HG03280 (cell line): ENCODE measurements around the gene TEX264.
"Not testable (repeated sequence)": the region's sequence is repeated elsewhere in the genome, so short reads cannot be mapped to it uniquely, and the experiment has no call there.

Experiments
- ATAC-seq: cut with Tn5 transposase; IDR thresholded peaks from one replicate; pipeline ENCODE4 v1.9.1; 2021; ENCODE audit warnings: mild to moderate bottlenecking, moderate library complexity; ENCODE audit not compliant: unreplicated experiment

The TEX264 gene

GRCh38 chr3:51712963-51713362 is 41.9 kb downstream of the TEX264 start:
- ATAC-seq, result no peak

DNA sequence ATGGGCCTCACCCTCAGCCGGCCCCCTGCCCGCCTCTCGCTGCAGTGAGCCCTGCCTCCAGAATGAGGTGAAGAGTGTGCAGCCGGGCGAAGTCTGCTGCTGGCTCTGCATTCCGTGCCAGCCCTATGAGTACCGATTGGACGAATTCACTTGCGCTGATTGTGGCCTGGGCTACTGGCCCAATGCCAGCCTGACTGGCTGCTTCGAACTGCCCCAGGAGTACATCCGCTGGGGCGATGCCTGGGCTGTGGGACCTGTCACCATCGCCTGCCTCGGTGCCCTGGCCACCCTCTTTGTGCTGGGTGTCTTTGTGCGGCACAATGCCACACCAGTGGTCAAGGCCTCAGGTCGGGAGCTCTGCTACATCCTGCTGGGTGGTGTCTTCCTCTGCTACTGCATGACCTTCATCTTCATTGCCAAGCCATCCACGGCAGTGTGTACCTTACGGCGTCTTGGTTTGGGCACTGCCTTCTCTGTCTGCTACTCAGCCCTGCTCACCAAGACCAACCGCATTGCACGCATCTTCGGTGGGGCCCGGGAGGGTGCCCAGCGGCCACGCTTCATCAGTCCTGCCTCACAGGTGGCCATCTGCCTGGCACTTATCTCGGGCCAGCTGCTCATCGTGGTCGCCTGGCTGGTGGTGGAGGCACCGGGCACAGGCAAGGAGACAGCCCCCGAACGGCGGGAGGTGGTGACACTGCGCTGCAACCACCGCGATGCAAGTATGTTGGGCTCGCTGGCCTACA is 44.4 kb downstream of the TEX264 start:
- no peak for ATAC-seq

GRCh38 chr3:51715977-51716294 is 44.9 kb downstream of the TEX264 start:
- no peak for ATAC-seq

GRCh38 chr3:51716805-51717204 is 45.8 kb downstream of the TEX264 start:
- ATAC-seq, result no peak

- no peak for ATAC-seq
Measured at GRCh38 chr3:51717446-51717845, 46.4 kb downstream of the TEX264 start.

- ATAC-seq, result no peak
Measured at GRCh38 chr3:51717947-51718346, 46.9 kb downstream of the TEX264 start.

DNA sequence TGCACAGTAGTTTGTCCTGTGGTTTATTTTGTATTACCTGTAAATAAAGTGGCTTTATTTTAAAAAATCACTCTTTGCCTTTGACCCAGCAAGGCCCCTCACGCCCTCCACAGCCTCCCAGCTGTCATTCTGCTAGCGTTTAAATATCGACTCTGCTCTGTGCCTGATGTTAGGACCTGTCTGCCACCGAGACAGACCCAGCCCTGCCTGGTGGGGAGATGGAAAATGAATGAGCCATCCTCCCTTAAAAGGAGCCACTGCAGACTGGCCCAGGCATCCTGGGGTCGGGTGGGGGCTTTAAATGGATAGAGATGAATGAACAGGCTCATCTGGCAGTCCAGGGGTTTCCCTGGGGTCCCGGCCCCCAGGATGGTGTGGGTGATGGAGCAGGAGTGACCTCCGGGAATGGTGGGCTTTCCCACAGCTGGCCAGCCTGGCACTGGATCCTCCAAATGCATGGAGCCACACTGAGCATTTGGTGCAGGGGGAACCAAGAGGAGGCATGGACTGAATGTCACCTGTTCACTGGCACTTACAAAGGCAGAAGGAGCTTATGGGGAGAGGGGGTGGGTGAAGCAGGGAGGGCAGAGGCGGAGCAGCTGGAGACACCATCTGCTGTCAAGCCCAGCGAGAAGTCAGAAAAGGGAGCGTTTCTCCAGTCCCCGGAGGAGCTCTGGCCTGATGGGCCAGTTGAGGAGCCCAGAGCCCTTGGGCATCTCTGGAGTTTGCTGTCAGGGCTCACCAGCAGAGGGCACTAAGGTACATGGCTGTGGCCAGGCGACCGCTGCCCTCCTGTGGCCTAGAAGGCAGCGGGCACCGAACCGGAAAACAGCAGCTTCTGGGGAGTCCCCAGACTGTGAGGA is 47.7 kb downstream of the TEX264 start:
- no peak for ATAC-seq

DNA sequence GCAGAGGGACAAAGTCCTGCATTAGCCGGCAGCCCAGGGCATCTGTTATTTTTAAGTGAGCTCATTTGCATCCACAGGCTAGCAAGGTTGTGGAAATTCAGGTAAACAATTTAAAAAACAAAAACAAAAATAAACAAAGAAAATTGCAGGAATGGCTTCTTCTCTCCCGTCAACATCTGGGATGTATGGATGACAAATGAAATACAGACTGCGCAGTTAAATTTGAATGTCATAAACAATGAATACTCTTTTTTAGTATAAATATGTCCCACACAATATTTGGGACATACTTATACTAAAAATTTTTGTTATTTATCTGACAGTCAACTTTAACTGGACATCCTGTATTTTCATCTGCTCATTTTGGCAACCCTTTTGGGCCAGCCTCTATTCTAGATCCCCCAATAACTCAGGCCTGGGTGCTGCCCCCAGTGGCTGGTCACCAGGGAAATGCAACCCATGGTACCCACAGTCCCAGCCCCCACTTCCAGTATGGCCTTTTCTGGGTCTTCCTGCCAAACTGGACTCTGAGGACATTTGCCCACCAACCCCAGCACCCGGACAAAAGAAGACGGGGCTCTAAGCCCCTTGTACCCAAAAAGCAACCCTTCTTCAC is 48.5 kb downstream of the TEX264 start:
- ATAC-seq, result no peak

GRCh38 chr3:51720292-51721061 is 49.4 kb downstream of the TEX264 start:
- no peak for ATAC-seq

- ATAC-seq, result no peak
Measured at GRCh38 chr3:51721062-51721745, 50.2 kb downstream of the TEX264 start.

DNA sequence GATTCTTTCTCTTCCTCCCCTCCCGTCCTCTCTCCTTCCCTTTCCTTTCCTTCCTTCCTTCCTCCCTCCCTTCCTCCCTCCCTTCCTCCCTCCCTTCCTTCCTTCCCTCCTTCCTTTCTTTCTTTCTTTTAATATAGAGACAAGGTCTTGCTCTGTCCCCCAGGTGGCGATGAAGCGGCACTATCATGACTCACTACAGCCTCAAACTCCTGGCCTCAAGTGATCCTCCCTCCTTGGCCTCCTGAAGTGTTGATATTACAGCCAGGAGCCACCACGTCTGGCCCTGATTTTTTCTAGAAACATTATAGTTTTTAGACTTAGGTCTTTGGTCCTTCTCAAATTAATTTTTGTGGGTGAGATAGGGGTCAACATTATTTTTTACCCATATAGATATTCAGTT is 51.3 kb downstream of the TEX264 start:
- no peak for ATAC-seq

GRCh38 chr3:51727500-51727899 is 56.4 kb downstream of the TEX264 start:
- no peak for ATAC-seq

DNA sequence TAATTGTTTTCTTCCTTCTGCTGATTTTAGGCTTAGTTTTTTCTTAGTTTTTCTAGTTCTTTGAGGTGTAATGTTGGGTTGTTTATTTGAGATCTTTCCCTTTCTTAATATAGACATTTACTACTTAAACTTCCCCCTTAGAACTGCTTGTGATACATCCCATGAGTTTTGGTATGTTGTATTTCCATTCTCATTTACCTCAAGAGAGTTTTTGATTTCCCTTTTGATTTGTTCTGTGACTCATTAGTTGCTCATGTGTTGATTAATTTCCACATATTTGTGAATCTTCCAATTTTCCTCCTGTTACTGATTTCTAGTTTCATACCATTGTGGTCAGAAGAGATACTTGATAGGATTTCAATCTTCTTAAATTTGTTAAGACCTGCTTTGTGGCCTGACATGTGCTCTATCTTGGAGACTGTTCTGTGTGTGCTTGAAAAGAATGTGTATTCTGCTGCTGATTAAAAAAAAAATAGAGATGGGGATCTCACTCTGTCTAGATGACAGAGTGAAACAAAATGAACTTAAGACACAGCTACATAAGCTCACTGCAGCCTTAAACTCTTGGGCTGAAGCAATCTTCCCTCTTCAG is 58.1 kb downstream of the TEX264 start:
- no peak for ATAC-seq

DNA sequence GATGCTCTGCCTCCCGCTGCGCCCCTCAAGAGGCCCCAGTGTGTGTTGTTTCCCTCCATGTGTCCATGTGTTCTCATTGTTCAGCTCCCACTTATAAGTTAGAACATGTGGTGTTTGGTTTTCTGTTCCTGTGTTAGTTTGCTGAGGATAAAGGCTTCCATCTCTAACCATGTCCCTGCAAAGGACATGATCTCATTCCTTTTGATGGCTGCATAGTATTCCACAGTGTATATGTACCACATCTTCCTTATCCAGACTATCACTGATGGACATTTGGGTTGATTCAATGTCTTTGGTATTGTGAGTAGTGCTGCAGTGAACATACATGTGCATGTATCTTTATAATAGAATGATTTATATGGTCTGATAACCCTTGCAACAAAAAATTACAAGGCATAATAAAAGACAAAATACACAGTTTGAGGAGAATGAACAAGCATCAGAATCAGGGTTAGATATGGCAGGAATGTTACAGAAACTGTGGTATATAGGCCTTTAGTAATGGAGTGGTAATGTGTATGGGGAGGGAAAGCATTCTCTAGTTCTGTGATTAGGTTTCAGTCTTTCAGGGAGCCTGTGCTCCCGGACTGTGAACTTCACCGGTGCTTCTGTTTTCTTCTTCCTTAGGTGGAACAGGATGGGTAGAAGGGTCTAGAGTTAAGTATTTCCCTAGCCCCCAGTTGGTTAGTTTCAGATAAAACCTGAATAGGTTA is 63.0 kb downstream of the TEX264 start:
- no peak for ATAC-seq

DNA sequence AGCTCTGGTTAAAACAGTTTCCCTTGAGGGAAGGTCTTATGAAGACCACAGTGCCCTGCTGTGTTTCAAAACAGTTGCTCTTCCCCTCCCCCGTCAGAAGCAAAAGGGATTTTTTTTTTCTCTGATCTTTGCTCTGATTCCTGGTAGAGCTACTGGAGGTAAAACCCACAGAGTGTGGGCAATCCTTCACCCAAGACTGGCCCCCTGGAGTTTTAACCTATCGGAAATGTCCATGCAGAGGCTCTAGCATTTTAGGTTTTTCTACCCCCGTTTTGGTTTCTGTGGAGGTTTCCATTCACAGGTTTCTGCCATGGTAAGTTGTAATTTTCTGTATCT is 63.5 kb downstream of the TEX264 start:
- ATAC-seq, result no peak

GRCh38 chr3:51735039-51735438 is 64.0 kb downstream of the TEX264 start:
- no peak for ATAC-seq

GRCh38 chr3:51735950-51736349 is 64.9 kb downstream of the TEX264 start:
- no peak for ATAC-seq

- ATAC-seq, result no peak
Measured at GRCh38 chr3:51739110-51739509, 68.1 kb downstream of the TEX264 start.

DNA sequence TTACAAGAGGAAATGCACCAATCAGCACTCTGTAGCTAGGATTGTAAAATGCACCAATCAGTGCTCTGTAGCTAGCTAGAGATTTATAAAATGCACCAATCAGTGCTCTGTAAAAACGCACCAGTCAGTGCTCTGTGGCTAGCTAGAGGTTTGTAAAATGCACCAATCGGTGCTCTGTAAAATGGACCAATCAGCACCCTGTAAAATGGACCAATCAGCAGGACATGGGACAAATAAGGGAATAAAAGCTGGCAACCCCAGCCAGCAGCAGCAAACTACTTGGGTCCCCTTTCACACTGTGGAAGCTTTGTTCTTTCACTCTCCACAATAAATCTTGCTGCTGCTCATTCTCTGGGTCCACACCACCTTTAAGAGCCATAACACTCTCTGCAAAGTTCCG is 71.3 kb downstream of the TEX264 start:
- ATAC-seq, result not testable (repeated sequence)

DNA sequence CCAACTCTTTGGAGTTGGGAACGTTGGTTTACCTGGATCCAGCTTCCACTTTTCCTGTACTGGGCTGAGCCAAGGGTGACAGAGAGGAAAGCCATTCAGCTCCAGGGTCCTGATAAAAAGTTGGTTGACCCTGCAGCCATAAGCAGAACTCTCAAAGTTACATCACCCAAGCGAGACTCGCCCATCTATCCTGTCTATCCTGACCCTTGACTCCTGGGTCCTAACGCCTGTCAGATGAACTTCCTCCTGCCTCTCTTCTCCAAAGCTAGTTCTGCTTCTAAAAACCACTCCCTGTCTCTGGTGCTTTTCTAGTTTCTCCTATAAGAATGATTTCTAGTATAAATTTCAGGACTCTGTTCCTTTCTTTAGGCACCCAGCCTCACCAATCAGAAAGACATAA is 71.9 kb downstream of the TEX264 start:
- ATAC-seq, result not testable (repeated sequence)
